BJ (cell line): ENCODE results near the gene ARHGAP24. TPM values are rescaled to one million over a fixed set of nuclear protein-coding genes. Genes with fewer than 3 reads are reported as not detected.
"Not testable (repeated sequence)": the region's sequence is repeated elsewhere in the genome, so short reads cannot be mapped to it uniquely, and the experiment has no call there.

Source experiments
- CTCF ChIA-PET: fragments of 350-600 bp; formaldehyde crosslinking; extraction: SDS; loops from one replicate; lab custom pipeline; 2021; ENCODE audit warnings: antibody characterized with exemption, inconsistent platforms; lab: Yijun Ruan, JAX
- POLR2A ChIA-PET: fragments of 300-600 bp; sonication (Branson Sonifier 250); formaldehyde crosslinking; extraction: SDS; loops from one replicate; lab custom pipeline; 2021; ENCODE audit warnings: antibody characterized with exemption; lab: Charles Lee
- DNase-seq: peaks from one replicate; pipeline ENCODE4 v3.0.0-alpha.2; 2011; ENCODE audit warnings: low read depth
- H3K27me3 ChIP-seq: 2 replicates; pipeline ENCODE4 v1.6.0; 2011; ENCODE audit warnings: low read length; ENCODE audit not compliant: control insufficient read depth, insufficient read depth
- H3K36me3 ChIP-seq: 2 replicates; pipeline ENCODE4 v1.5.1; 2011; ENCODE audit warnings: low read length; ENCODE audit not compliant: control insufficient read depth, insufficient read depth
- H3K4me3 ChIP-seq: 2 replicates; pipeline ENCODE4 v1.5.1; 2011; ENCODE audit warnings: low read depth, mild to moderate bottlenecking, control low read depth, low read length
- CTCF ChIP-seq: IDR thresholded peaks from 2 replicates; pipeline ENCODE4 v1.5.1; 2011; ENCODE audit warnings: low read depth, mild to moderate bottlenecking, control low read depth, inconsistent platforms, low read length, moderate library complexity; ENCODE audit not compliant: insufficient read depth
- polyA plus RNA-seq: library from polyadenylated mRNA; depleted of rRNA; stranded (reverse); fragments of >200 nt; gene quantifications from 2 replicates; pipeline ENCODE4 v1.2.3, GENCODE V29; 2011

ARHGAP24 gene
- polyA plus RNA-seq, 1 experiment = 17.7 TPM

- no peaks in the 10 kb centered on the region for H3K27me3 ChIP-seq
- DNase-seq = no peak
- H3K4me3 ChIP-seq = no peak overlapping the region
- no peaks in the 10 kb centered on the region for H3K36me3 ChIP-seq
- ChIA-PET POLR2A (no interaction called here), CTCF (interaction anchor here (2.3 kb wide), 1 partner anchor 17 kb away, joined by 5 read pairs; no protein-coding TSS in a partner anchor)
- TF ChIP-seq CTCF = no peak
Observed at GRCh38 chr4:85658766-85659439, 184.0 kb downstream of the ARHGAP24 start.

GRCh38 chr4:85659610-85660218 is 184.8 kb downstream of the ARHGAP24 start:
- Histone ChIP-seq H3K27me3 (no peaks in the 10 kb centered on the region), H3K36me3 (no peaks in the 10 kb centered on the region), H3K4me3 (no peak overlapping the region)
- DNase-seq = no peak
- POLR2A ChIA-PET = no interaction called here
- CTCF ChIA-PET = interaction anchor here (2.3 kb wide), 1 partner anchor 18 kb away, joined by 5 read pairs; no protein-coding TSS in a partner anchor
- TF ChIP-seq CTCF = no peak

GRCh38 chr4:85666625-85667024 is 191.7 kb downstream of the ARHGAP24 start:
- CTCF ChIA-PET, POLR2A ChIA-PET, H3K4me3 ChIP-seq, H3K27me3 ChIP-seq, H3K36me3 ChIP-seq, DNase-seq: not testable (repeated sequence)

- POLR2A ChIA-PET = no interaction called here
- DNase-seq = no peak
- CTCF ChIA-PET = interaction anchor here (1.5 kb wide), 1 partner anchor 20 kb away, joined by 3 read pairs; no protein-coding TSS in a partner anchor
- no peaks in the 10 kb centered on the region for H3K27me3 ChIP-seq
- no peak for TF ChIP-seq CTCF
- H3K4me3 ChIP-seq = no peak overlapping the region
- H3K36me3 ChIP-seq = no peaks in the 10 kb centered on the region
Observed at GRCh38 chr4:85669204-85669603, 194.3 kb downstream of the ARHGAP24 start.

GRCh38 chr4:85669992-85670548 is 195.1 kb downstream of the ARHGAP24 start:
- TF ChIP-seq CTCF = no peak
- Histone ChIP-seq H3K27me3 (no peaks in the 10 kb centered on the region), H3K36me3 (no peaks in the 10 kb centered on the region), H3K4me3 (no peak overlapping the region)
- no peak for DNase-seq
- POLR2A ChIA-PET = no interaction called here
- CTCF ChIA-PET = interaction anchor here (1.5 kb wide), 1 partner anchor 19 kb away, joined by 3 read pairs; no protein-coding TSS in a partner anchor
